ENCODE results near the gene ST14.
A peak's percentile ranks its signal among the peaks of the same experiment; 100 is the strongest.

ST14 gene

DNA sequence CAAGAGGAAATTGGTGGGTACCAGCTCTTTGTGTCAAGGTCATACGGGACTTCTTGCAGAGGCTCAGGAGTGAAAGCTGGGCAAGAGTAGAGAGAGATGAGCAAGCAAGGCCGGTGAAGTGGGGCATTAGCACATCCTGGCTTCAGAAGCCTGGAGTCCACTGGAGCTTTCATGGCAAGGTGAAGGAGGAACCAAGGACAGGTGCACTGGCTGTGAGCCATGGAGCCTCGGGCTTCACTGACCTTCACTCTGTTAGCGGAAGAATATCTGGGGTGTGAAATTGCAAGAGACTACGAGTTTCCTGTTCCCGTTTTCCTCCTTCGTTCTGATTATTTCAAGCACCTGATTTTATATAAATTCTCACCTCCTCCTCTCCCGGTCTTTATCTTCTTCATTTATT lies 25.9 kb upstream of the ST14 start:
- no peak overlapping the region for H3K9ac ChIP-seq (ENCODE audit: low read depth in 1 of 2, low read length in 2 of 2)
- H3K36me3 ChIP-seq (ENCODE audit: control insufficient read depth in 1 of 2, insufficient read depth in 2 of 2, low read length in 2 of 2): peaks cover 54 to 76% of the 10 kb centered on the region in 2 donors
- no peak overlapping the region for H3K27ac ChIP-seq (ENCODE audit: low read depth, low read length)

DNA sequence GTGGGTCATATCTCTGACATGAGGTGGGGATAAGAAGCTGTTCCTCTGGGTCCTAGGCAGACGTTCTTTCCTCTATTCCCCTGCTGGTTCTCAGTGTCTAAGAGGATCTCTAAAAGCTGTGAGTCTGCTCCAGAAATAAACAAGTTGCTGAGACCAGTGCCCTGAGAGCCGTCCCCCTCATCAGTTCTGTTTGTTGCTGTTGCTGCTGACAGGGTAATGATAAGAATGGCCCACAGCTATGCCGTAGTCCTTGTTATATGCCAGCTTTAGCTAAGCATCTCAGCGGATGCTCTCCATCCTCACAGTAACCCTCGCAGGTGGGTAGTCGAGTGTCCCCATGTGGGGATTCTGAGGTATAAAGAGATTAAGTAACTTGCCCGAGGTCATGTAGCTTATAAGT lies 23.5 kb upstream of the ST14 start:
- Histone ChIP-seq H3K27ac (ENCODE audit: low read depth, low read length) (no peak overlapping the region), H3K9ac (ENCODE audit: low read depth in 1 of 2, low read length in 2 of 2) (no peak overlapping the region), H3K4me1 (ENCODE audit: control insufficient read depth in 1 of 2, insufficient read depth in 2 of 2, low read length in 2 of 2) (peaks cover 0 to 5% of the 10 kb centered on the region in 2 donors), H3K9me3 (ENCODE audit: control insufficient read depth in 1 of 2, low read length in 2 of 2) (no peaks in the 10 kb centered on the region), H3K36me3 (ENCODE audit: control insufficient read depth in 1 of 2, insufficient read depth in 2 of 2, low read length in 2 of 2) (peaks cover 42 to 73% of the 10 kb centered on the region in 2 donors), H3K4me3 (ENCODE audit: low read depth in 1 of 2, low read length in 2 of 2) (no peak overlapping the region), H3K27me3 (ENCODE audit: control insufficient read depth in 1 of 2, insufficient read depth in 2 of 2, low read length in 2 of 2) (no peaks in the 10 kb centered on the region)

More for the DNA sequence above, 25.9 kb upstream of the ST14 start:
- H3K9me3 ChIP-seq (ENCODE audit: control insufficient read depth in 1 of 2, low read length in 2 of 2): no peaks in the 10 kb centered on the region
- H3K27me3 ChIP-seq (ENCODE audit: control insufficient read depth in 1 of 2, insufficient read depth in 2 of 2, low read length in 2 of 2): no peaks in the 10 kb centered on the region
- no peak overlapping the region for H3K4me3 ChIP-seq (ENCODE audit: low read depth in 1 of 2, low read length in 2 of 2)
- peaks cover 5 to 11% of the 10 kb centered on the region in 2 donors for H3K4me1 ChIP-seq (ENCODE audit: control insufficient read depth in 1 of 2, insufficient read depth in 2 of 2, low read length in 2 of 2)

- Histone ChIP-seq H3K4me1 (ENCODE audit: control insufficient read depth in 1 of 2, insufficient read depth in 2 of 2, low read length in 2 of 2) (peaks cover 1 to 5% of the 10 kb centered on the region in 2 donors), H3K36me3 (ENCODE audit: control insufficient read depth in 1 of 2, insufficient read depth in 2 of 2, low read length in 2 of 2) (peaks cover 49 to 78% of the 10 kb centered on the region in 2 donors), H3K27ac (ENCODE audit: low read depth, low read length) (no peak overlapping the region), H3K9me3 (ENCODE audit: control insufficient read depth in 1 of 2, low read length in 2 of 2) (no peaks in the 10 kb centered on the region), H3K27me3 (ENCODE audit: control insufficient read depth in 1 of 2, insufficient read depth in 2 of 2, low read length in 2 of 2) (no peaks in the 10 kb centered on the region), H3K9ac (ENCODE audit: low read depth in 1 of 2, low read length in 2 of 2) (no peak overlapping the region), H3K4me3 (ENCODE audit: low read depth in 1 of 2, low read length in 2 of 2) (no peak overlapping the region)
Measured at GRCh38 chr11:130137999-130138398, 21.6 kb upstream of the ST14 start.

GRCh38 chr11:130139401-130139800 lies 20.2 kb upstream of the ST14 start:
- Histone ChIP-seq H3K27ac (ENCODE audit: low read depth, low read length) (no peak overlapping the region), H3K9me3 (ENCODE audit: control insufficient read depth in 1 of 2, low read length in 2 of 2) (no peaks in the 10 kb centered on the region), H3K36me3 (ENCODE audit: control insufficient read depth in 1 of 2, insufficient read depth in 2 of 2, low read length in 2 of 2) (peaks cover 43 to 70% of the 10 kb centered on the region in 2 donors)

DNA sequence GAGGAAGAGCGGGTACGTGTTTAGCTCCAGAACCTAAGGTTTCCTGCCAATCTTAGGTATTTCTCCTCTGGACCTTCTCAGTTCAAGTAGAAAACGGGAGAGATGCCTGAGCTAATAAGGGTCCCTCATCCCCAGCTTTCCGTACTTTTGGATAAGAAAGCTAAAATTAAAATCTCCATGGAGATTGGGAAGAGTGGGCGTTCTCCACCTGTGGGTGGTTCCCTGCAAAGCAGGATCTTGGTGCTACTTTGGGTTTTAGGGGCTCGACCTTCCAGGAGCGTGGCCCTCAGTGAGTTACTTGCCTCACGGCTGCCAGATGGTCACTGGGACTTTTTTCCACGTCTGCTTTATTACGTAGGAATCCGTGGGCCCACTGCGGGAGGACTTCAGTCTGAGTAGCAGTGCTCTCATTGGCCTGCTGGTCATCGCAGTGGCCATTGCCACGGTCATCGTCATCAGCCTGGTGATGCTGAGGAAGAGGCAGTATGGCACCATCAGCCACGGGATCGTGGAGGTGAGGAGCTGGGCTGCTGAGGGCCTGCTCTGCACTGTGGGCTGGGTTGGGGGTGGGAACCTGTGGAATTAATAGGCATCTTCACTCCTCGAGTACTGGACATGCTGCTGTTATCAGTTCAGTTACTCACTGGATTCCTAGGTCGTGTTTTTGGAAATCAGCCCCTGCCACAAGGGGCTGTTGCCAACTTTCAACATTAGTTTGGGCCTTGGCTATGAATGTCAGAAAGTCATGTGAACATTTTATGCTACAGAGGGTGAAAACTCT lies 17.8 kb upstream of the ST14 start:
- Histone ChIP-seq H3K36me3 (ENCODE audit: control insufficient read depth in 1 of 2, insufficient read depth in 2 of 2, low read length in 2 of 2) (peaks cover 31 to 54% of the 10 kb centered on the region in 2 donors), H3K27ac (ENCODE audit: low read depth, low read length) (no peak overlapping the region), H3K9me3 (ENCODE audit: control insufficient read depth in 1 of 2, low read length in 2 of 2) (no peaks in the 10 kb centered on the region), H3K4me1 (ENCODE audit: control insufficient read depth in 1 of 2, insufficient read depth in 2 of 2, low read length in 2 of 2) (peaks cover 32 to 36% of the 10 kb centered on the region in 2 donors), H3K9ac (ENCODE audit: low read depth in 1 of 2, low read length in 2 of 2) (no peak overlapping the region), H3K27me3 (ENCODE audit: control insufficient read depth in 1 of 2, insufficient read depth in 2 of 2, low read length in 2 of 2) (no peaks in the 10 kb centered on the region), H3K4me3 (ENCODE audit: low read depth in 1 of 2, low read length in 2 of 2) (no peak overlapping the region)

More at GRCh38 chr11:130139401-130139800, 20.2 kb upstream of the ST14 start:
- Histone ChIP-seq H3K4me3 (ENCODE audit: low read depth in 1 of 2, low read length in 2 of 2) (no peak overlapping the region), H3K9ac (ENCODE audit: low read depth in 1 of 2, low read length in 2 of 2) (no peak overlapping the region), H3K27me3 (ENCODE audit: control insufficient read depth in 1 of 2, insufficient read depth in 2 of 2, low read length in 2 of 2) (no peaks in the 10 kb centered on the region), H3K4me1 (ENCODE audit: control insufficient read depth in 1 of 2, insufficient read depth in 2 of 2, low read length in 2 of 2) (peaks cover 8 to 13% of the 10 kb centered on the region in 2 donors)

- Histone ChIP-seq H3K36me3 (ENCODE audit: control insufficient read depth in 1 of 2, insufficient read depth in 2 of 2, low read length in 2 of 2) (peaks cover 21 to 38% of the 10 kb centered on the region in 2 donors), H3K27ac (ENCODE audit: low read depth, low read length) (peak overlapping the region; percentile 73), H3K27me3 (ENCODE audit: control insufficient read depth in 1 of 2, insufficient read depth in 2 of 2, low read length in 2 of 2) (no peaks in the 10 kb centered on the region), H3K9me3 (ENCODE audit: control insufficient read depth in 1 of 2, low read length in 2 of 2) (no peaks in the 10 kb centered on the region), H3K9ac (ENCODE audit: low read depth in 1 of 2, low read length in 2 of 2) (peak overlapping the region in 1 of 2 donors; percentile 15), H3K4me1 (ENCODE audit: control insufficient read depth in 1 of 2, insufficient read depth in 2 of 2, low read length in 2 of 2) (peaks cover 48 to 55% of the 10 kb centered on the region in 2 donors), H3K4me3 (ENCODE audit: low read depth in 1 of 2, low read length in 2 of 2) (peak overlapping the region in 1 of 2 donors; percentile 19)
Measured at GRCh38 chr11:130144141-130144540, 15.4 kb upstream of the ST14 start.

- Histone ChIP-seq H3K9ac (ENCODE audit: low read depth in 1 of 2, low read length in 2 of 2) (peak overlapping the region in 1 of 2 donors; percentile 37), H3K4me3 (ENCODE audit: low read depth in 1 of 2, low read length in 2 of 2) (no peak overlapping the region), H3K4me1 (ENCODE audit: control insufficient read depth in 1 of 2, insufficient read depth in 2 of 2, low read length in 2 of 2) (peaks cover 49 to 62% of the 10 kb centered on the region in 2 donors), H3K27ac (ENCODE audit: low read depth, low read length) (peak overlapping the region; percentile 73), H3K9me3 (ENCODE audit: control insufficient read depth in 1 of 2, low read length in 2 of 2) (no peaks in the 10 kb centered on the region), H3K36me3 (ENCODE audit: control insufficient read depth in 1 of 2, insufficient read depth in 2 of 2, low read length in 2 of 2) (peaks cover 16 to 31% of the 10 kb centered on the region in 2 donors), H3K27me3 (ENCODE audit: control insufficient read depth in 1 of 2, insufficient read depth in 2 of 2, low read length in 2 of 2) (no peaks in the 10 kb centered on the region)
Measured at GRCh38 chr11:130144861-130145281, 14.7 kb upstream of the ST14 start.

- Histone ChIP-seq H3K27me3 (ENCODE audit: control insufficient read depth in 1 of 2, insufficient read depth in 2 of 2, low read length in 2 of 2) (no peaks in the 10 kb centered on the region), H3K9me3 (ENCODE audit: control insufficient read depth in 1 of 2, low read length in 2 of 2) (no peaks in the 10 kb centered on the region), H3K4me1 (ENCODE audit: control insufficient read depth in 1 of 2, insufficient read depth in 2 of 2, low read length in 2 of 2) (peaks cover 54 to 67% of the 10 kb centered on the region in 2 donors), H3K36me3 (ENCODE audit: control insufficient read depth in 1 of 2, insufficient read depth in 2 of 2, low read length in 2 of 2) (peaks cover 14 to 26% of the 10 kb centered on the region in 2 donors), H3K4me3 (ENCODE audit: low read depth in 1 of 2, low read length in 2 of 2) (no peak overlapping the region), H3K9ac (ENCODE audit: low read depth in 1 of 2, low read length in 2 of 2) (peak overlapping the region; percentile 34 to 37), H3K27ac (ENCODE audit: low read depth, low read length) (peak overlapping the region; percentile 73)
Measured at GRCh38 chr11:130145311-130145812, 14.2 kb upstream of the ST14 start.

DNA sequence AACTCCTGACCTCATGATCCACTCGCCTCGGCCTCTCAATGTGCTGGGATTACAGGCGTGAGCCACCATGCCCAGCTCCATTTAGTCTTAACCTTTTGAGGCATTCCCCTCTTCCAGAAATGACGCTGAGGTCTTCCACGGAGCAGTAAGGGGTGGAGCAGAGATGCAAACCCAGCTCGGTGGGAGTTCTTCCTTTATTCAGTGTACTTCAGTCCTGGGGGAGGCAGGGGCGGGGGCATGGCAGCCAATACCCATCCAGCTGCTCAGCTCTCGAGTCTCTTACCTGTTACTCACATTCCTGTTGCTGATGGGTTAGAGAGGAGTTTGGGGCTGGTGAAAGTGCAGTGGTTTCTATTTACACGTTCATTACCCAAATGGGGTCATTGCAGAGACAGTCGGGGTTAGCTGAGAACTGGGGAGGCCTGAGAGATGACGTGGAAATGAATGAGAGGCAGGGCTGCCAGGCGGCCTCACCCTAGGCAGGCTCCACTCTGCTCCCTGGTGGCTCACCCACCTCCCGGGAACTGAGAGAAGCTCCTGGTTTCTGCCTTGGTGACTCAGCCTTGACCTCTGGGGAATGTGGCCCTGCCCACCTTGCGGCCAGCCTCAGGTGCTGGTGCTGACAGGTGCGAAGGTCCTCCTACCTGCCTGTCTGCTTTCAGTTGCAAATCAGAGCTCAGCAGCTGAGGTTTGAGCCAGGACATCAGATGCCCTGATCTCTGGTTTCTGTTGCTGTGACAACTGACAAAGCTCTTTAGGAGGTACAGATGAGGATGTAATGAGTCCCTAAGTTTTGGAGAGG lies 13.4 kb upstream of the ST14 start:
- peaks cover 59 to 72% of the 10 kb centered on the region in 2 donors for H3K4me1 ChIP-seq (ENCODE audit: control insufficient read depth in 1 of 2, insufficient read depth in 2 of 2, low read length in 2 of 2)
- peak overlapping the region in 1 of 2 donors; percentile 13 for H3K4me3 ChIP-seq (ENCODE audit: low read depth in 1 of 2, low read length in 2 of 2)
- no peaks in the 10 kb centered on the region for H3K27me3 ChIP-seq (ENCODE audit: control insufficient read depth in 1 of 2, insufficient read depth in 2 of 2, low read length in 2 of 2)
- H3K36me3 ChIP-seq (ENCODE audit: control insufficient read depth in 1 of 2, insufficient read depth in 2 of 2, low read length in 2 of 2): peaks cover 13 to 22% of the 10 kb centered on the region in 2 donors
- H3K9me3 ChIP-seq (ENCODE audit: control insufficient read depth in 1 of 2, low read length in 2 of 2): no peaks in the 10 kb centered on the region
- H3K9ac ChIP-seq (ENCODE audit: low read depth in 1 of 2, low read length in 2 of 2): peak overlapping the region; percentile 45 to 47
- peak overlapping the region; percentile 73 for H3K27ac ChIP-seq (ENCODE audit: low read depth, low read length)

DNA sequence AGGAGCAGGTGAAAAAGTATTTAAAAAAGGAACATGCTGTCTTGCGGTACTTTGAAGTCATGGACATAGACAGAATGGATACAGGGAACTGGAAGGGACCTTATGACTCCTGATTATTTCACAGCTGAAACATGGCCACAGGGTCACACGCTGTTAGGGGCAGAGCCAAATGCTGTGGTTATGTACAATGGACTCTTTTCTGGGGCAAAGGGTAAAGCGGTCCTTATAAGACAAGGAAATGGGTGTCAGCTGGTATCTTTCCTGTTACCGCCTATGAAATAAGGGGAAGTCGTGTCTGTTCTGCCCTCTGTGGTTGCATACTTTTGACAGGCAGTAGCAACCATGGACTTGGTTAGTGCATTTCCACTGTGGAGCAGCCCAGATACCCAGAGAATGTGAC lies 12.8 kb upstream of the ST14 start:
- peak overlapping the region in 1 of 2 donors; percentile 47 for H3K9ac ChIP-seq (ENCODE audit: low read depth in 1 of 2, low read length in 2 of 2)
- H3K4me1 ChIP-seq (ENCODE audit: control insufficient read depth in 1 of 2, insufficient read depth in 2 of 2, low read length in 2 of 2): peaks cover 59 to 72% of the 10 kb centered on the region in 2 donors
- H3K27me3 ChIP-seq (ENCODE audit: control insufficient read depth in 1 of 2, insufficient read depth in 2 of 2, low read length in 2 of 2): no peaks in the 10 kb centered on the region
- H3K4me3 ChIP-seq (ENCODE audit: low read depth in 1 of 2, low read length in 2 of 2): peak overlapping the region in 1 of 2 donors; percentile 13
- no peaks in the 10 kb centered on the region for H3K9me3 ChIP-seq (ENCODE audit: control insufficient read depth in 1 of 2, low read length in 2 of 2)
- H3K36me3 ChIP-seq (ENCODE audit: control insufficient read depth in 1 of 2, insufficient read depth in 2 of 2, low read length in 2 of 2): peaks cover 8 to 16% of the 10 kb centered on the region in 2 donors
- H3K27ac ChIP-seq (ENCODE audit: low read depth, low read length): peak overlapping the region; percentile 59

All from duodenal mucosa (tissue), 2 donors.